HG03025 (cell line): ENCODE results near the gene DACH1.

Experiments
- ATAC-seq: cut with Tn5 transposase; IDR thresholded peaks from one replicate; pipeline ENCODE4 v1.9.1; 2021; ENCODE audit warnings: mild to moderate bottlenecking, moderate library complexity; ENCODE audit not compliant: unreplicated experiment, low FRiP score

Gene DACH1

DNA sequence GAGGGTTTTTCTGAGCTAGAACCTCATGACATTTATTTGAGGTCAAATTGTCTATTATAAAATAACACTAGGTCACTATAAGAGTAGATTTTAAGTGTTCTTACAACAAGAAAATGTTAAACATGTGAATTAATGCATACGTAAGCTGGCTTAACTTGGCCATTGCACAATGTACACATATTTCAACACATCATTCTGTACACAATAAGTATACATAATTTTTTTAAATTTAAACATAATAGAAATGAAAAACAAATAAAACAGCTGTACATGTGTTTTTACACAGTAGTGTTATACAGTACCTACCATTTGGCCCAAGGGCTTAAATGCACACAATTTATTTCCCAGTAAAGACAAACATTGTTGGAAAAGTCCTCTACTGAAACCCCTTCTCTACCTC lies 269.9 kb downstream of the DACH1 start:
- no peak for ATAC-seq

DNA sequence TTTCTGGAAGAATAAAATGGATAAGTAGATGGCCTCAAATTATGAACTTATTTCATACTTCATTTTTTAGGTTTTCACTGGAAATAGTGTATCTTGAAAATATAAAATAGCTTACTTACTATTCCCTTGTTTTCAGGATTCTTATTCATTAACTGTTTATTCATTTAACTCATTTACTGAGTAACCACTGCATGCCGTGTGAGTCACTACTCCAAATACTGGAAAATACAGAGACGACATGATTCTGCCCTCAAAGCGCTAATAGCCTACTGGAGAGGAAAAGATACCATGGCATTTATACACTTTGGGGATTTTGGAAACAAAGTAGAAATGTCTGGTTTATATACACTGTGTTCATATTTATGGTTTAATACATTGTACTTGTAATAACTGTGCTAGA lies 270.9 kb downstream of the DACH1 start:
- ATAC-seq = no peak

DNA sequence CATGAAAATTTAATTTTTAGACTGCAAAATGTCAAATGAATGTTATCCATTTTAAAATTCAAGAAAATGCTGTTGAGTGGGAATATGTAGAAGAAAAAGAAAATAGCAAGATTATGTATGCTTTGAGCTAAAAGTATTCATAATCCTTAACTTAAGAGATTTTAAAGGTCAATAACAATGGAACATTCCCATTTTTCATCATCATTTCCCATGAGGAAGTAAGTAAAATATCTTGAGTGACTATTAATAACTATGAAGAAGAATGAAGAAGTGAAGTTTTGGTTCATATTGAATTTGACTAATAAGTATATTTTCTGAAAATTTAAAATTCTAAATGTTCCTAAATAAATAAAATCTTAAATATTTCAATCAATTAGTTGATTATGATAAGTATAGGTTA lies 273.4 kb downstream of the DACH1 start:
- ATAC-seq = no peak

DNA sequence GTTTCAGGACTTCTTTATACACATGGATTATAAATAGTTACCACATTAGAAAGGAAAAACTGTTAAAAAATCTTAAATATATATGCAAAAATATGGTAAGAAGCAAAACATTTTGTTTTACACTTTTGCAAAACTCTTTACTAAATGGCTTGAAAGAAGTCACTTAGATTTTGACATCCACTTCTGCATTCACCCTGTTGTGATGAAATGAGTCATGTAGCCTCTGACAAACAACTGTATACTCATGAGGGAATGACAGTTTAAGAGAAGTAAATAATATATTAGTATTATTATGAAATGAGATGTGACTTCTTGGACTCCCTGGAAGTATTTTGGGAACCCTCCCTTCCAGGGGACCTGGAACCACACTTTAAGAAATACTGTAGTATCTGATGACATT lies 275.6 kb downstream of the DACH1 start:
- no peak for ATAC-seq

DNA sequence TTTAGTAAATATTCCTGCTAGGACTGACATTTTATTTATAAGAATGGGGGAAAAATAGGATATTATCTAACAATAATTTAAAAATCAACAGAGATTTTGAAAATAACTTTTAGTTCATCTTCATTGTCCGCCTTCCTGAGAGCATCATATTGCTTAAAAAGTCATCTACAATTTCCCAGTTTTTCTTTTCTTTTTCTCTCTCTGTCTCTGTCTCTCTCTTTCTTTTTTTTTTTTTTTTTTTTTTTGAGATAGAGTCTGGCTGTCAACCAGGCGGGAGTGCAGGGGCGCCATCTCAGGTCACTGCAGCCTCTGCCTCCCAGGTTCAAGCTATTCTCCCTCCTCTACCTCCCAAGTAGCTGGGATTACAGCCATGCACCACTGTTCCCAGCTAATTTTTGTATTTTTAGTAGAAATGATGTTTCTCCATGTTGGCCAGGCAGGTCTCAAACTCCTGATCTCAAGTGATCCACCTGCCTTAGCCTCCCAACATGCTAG lies 276.3 kb downstream of the DACH1 start:
- no peak for ATAC-seq

GRCh38 chr13:71589032-71589431 lies 278.0 kb downstream of the DACH1 start:
- no peak for ATAC-seq

DNA sequence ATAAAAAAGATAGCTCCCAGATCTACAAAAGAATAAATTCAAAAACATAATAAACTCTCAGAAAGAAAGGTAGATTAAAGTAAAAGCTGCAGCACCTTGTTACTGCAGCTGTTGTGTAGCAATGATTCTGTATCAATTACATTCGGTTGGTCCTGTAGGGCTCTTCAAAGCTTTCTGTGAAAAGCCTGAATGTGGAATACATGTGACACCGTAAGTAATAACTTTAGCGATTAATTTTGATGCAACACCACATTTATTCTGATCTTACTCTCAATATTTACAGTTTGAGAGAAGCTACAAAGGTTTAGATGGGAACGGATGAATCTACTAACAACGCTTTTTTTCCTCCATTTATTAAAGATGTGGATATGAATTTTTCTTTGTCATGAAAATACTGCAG lies 279.2 kb downstream of the DACH1 start:
- ATAC-seq = no peak

DNA sequence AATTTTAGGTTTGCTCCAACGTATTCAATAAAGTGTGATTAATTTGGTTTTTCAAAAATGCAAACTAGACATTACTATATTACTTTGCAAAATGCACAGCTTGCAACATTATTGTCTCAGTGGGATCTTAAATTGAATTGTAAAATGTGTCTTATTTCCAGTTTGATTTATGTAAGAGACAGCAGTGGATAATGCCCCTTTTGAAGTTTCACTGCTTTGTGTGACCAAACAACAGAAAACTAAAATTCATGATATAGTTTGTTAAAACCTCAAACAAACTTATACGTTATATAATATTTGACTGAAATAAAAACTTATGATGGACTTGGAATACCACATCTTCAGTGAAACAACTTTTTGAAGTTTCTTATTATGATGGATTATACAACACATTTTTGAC lies 279.8 kb downstream of the DACH1 start:
- ATAC-seq = no peak

GRCh38 chr13:71583581-71583980 lies 283.4 kb downstream of the DACH1 start:
- no peak for ATAC-seq

DNA sequence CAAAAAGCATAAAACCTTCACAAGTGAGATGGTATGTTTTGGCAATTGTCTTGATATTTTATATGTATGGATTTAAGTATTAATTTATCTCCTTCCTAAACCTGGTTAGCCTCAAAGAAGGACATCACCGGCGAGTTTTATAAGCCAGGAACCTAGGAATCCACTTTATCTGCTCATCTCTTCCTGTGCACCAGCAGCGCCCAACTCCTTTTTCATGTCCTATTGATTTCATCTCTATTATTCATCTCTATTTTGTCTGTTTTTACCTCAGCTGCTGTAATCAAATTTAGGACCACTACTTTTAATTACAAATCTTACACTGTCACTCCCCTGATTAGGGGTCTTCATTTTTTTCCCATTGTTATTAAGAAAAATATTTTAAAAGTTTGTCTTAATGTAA lies 286.4 kb downstream of the DACH1 start:
- no peak for ATAC-seq

DNA sequence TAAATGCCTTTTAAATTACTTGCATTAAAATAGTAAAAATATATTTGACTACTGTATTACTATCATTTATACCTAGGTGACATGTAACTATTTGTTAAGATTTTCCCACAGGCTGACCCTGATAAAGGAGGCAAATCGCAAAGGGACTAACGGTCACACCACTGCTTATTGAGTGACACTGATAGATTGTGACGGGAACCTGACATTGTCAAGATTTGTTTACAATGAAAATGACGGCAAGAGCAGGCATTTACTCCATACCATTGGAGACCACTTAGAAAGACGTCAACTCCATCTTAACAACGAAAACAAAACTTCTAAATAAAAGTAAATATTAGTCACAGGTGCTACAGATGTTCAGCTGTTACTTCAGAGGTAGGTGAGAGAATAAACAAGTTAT lies 289.0 kb downstream of the DACH1 start:
- no peak for ATAC-seq

DNA sequence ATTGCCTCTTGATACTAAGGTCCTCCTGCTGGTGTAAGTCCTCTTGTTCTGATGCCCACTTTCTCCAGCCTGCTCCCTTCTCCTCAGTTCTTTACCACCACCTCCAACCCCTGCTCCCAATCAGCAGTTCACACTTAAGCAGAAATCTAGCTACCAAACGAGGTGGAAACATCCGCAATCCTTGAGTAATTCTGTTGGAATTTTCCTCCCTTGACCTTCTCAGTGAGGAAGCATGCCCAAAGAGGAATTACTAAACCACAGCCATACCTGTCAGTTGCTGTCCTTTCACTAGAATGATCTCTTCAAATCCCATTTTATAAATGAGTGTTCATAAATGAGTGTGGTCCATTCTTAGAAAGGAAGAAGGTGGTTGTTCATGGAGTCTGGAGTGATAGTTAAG lies 289.9 kb downstream of the DACH1 start:
- no peak for ATAC-seq

DNA sequence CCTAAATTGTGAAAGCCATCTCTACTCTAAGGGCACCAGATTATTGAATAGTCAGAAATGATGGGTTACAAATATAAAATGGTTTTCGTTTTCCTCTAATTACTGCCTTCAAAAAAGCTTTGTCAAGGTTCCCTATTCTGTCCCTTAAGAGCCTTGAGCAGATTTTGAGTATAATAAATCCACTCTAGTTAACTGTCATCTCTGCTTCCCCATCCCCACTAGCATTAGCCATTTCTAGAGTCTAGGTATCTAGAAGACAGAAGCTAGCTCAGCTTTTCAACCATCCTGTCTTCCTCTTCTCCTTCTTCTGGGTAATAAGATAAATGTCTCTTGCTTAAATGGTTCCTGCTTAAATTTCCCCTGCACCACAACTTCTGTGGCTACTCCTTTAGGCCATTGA lies 290.4 kb downstream of the DACH1 start:
- no peak for ATAC-seq

DNA sequence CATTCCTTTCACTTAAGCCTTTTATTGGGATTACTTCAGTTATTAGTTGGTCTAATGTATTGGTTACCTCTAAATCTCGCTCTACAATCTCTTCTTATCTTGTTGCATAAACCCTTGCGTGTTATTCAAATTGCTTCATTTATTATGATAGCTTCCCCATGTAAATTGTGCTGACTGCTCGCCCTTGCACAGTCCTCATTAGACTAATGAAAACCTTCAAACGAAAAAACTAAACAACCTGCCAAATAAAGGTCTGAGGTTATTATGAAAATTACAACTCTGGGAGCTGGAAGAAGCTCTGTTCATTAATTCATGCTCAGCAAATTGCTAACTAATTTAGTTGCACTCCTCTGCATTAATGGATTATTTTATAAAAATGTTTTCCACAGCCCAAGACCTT lies 320.1 kb downstream of the DACH1 start:
- ATAC-seq = no peak

DNA sequence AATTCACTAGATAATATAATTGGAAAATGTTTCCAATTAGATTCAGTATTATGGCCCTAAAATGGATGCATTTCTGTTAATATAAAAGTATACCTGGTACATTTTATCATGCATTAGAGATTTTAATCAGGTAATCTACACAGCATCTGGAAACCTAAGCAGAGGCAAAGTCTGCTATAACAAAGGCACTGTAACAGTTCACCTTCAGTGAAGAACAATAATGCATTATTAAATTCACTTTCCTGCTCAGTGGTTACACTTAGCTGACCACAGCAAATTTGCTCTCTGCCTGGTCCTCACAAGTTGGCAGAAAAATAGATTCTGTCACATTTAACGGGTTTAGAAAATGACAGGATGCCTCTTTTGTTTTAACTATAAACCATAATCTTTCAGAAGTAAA lies 326.9 kb downstream of the DACH1 start:
- ATAC-seq = no peak

- ATAC-seq = no peak
These were observed 330.8 kb downstream of the DACH1 start for GRCh38 chr13:71536201-71536600.

DNA sequence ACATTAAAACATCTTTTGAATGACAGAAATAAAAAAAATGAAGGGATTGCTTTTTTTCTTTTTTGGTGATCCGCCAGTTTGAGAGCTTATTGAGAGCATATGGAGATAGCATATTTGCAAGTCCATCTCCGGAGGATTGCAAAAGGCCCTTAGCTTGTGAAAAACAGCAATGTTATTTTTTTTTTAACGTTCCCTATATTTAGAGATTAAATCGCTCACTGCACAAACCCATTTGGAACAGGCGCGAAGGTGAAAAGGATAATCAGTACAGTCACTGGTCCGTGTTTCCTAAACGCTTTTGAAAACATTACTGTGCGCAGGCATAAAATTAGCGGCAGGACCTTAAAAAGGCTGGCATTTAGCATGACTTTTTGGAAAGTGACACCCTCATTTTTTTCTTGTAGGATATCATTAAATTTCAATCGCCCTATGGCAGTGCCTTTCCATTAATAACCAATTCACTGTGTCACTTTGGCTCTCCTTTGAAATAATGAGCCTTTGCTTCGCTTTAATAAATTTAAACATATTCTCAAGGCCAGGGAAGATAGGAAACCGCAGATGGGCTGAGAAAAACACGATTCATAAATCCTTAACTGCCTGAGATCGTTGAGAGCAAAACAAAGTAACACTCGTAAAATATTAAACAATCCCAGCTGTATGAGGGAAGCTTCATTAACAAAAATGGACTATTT lies 342.2 kb downstream of the DACH1 start:
- ATAC-seq = no peak

DNA sequence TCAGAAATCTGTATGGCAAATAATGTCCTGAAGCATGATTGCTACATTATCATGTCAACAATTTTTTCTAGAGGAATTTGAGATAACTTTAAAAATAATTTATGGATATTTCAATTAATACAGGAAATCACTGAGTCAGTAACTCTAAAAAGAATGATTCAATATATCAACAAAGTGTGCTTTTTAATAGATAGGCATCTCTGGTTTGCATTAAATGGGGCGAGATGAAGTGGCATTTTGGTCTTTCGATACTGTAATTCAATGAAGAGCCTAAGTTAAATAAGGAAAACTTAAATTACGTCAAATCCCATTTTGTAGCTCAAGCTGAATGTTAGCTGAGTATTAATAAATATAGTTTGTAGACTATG lies 342.8 kb downstream of the DACH1 start:
- ATAC-seq = no peak

- no peak for ATAC-seq
These were observed 344.0 kb downstream of the DACH1 start for GRCh38 chr13:71522941-71523526.

GRCh38 chr13:71517004-71517403 lies 350.0 kb downstream of the DACH1 start:
- ATAC-seq = no peak

- ATAC-seq = no peak
These were observed 350.5 kb downstream of the DACH1 start for GRCh38 chr13:71516521-71516920.

DNA sequence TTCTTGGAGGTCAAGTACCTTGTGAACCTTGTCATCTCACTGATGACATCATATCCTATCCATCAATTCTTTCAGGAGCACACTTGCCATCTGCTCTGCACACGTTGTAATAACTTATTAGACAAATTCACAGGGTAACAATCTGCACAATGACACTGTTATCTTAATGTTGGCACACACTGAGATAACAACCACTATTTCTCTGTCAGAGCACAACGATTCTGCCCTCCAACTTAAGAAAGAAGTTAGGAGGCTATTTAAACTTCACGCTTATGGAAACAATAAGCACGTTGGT lies 351.3 kb downstream of the DACH1 start:
- ATAC-seq = no peak
